Central memory CD4-positive, alpha-beta T cell (primary cell): ENCODE data around the gene CTNNBIP1.

ENCODE experiments used
- DNase-seq: peaks from one replicate; pipeline ENCODE4 v3.0.0; 2022

The CTNNBIP1 gene

DNA sequence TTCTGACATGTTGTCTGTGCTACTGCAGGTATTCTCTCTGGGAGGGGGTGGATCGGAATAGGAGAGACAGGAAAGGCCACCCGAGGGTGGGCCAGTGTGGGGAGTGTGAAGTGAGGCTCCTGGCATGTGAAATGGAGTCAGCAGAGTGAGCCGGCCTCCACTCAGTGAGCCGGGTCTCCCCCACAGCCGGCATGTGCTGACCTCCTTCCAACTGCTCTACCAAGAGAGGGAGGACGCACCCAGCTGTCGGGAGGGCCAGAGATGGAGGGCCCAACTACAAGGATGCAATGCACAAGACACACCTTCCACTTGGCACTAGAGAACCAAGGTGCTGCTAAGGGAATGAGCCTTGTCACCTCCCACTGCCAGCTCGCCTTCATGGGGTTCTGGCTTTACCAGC is 58.1 kb downstream of the CTNNBIP1 start:
- DNase-seq = no peak

GRCh38 chr1:9850442-9851162 is 59.5 kb downstream of the CTNNBIP1 start:
- DNase-seq = no peak

GRCh38 chr1:9849691-9850441 is 60.2 kb downstream of the CTNNBIP1 start:
- no peak for DNase-seq

GRCh38 chr1:9848022-9848421 is 62.0 kb downstream of the CTNNBIP1 start:
- DNase-seq = no peak

DNA sequence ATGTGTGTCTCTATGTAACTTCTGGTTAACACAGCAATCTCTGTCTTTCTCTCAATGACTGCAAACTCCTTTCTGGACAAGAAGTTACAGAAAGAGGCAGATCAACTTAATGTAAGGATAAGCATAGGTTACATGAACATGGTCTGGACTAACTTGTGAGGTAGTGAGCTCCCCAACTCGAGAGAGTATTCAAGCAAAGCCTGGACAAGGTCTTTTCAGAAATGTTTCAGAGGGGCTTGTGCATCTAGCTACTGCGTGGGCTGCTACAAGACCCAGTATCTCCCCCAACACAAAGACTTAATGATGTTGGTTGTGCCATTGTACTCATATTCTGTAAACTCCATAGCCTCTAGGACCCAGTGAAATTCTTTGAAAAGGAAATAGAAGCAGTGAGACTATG is 62.8 kb downstream of the CTNNBIP1 start:
- no peak for DNase-seq

- no peak for DNase-seq
Measured at GRCh38 chr1:9846611-9847171, 63.4 kb downstream of the CTNNBIP1 start.

DNA sequence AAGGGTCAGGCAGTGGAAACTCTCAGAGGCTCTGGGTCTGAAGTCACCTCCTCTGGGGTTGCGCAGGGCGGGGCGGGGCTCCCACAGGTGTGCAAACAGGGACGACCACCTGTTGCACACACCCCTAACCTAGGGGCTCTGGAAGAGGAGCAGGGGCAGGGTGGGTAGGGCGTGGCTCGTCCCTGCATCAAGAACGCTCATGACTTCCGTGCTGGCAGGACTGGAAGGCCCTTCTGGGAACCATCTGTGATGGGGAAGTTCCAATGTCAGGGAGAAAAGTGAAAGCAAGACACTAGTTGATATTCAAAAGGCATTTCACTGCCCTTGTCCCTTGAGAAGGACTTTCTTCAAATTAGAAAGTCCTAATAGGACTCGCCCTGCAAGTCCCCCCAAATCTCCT is 64.2 kb downstream of the CTNNBIP1 start:
- no peak for DNase-seq

DNA sequence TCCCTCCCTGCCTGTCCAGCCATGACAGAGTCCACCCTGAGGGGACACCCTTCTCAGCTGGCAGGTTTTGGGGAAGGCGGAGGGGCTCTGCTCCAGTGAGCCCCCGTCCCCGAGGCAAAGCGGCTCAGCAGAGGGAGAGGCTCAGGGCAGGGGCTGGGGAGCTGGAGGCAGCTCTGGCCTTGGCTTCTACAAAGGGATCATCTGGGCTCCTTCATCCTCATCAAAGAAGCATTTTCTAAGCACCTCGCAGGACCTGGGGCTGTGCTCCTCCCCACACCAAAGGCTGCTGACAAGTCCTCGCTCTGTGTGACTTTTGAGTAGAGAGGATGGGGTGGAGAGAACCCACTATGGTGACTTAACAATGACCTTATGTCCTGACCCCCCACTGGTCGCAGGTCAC is 65.3 kb downstream of the CTNNBIP1 start:
- no peak for DNase-seq

DNA sequence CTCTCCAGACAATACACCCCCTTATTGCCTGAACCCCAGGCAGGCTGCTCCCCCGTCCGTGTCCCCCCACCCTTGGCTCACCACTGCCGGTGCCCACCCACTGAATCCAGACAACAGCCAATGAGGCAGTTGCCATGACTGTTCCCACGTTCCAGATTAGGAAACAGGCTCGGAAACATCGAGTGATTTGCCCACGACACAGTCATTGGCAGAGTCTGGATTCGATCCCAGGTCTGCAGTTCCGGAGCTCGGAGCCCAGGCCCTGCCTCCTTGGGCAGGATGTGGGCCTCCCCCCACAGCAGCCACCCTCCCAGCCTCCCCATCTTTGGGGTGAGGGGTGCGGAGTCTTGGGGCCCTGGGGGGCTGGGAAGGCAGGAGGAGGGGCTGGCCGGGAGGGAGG is 66.0 kb downstream of the CTNNBIP1 start:
- DNase-seq = no peak

- no peak for DNase-seq
Measured at GRCh38 chr1:9843576-9843945, 66.5 kb downstream of the CTNNBIP1 start.

- DNase-seq = no peak
Measured at GRCh38 chr1:9842781-9843575, 67.1 kb downstream of the CTNNBIP1 start.

GRCh38 chr1:9842073-9842711 is 67.9 kb downstream of the CTNNBIP1 start:
- DNase-seq = no peak

DNA sequence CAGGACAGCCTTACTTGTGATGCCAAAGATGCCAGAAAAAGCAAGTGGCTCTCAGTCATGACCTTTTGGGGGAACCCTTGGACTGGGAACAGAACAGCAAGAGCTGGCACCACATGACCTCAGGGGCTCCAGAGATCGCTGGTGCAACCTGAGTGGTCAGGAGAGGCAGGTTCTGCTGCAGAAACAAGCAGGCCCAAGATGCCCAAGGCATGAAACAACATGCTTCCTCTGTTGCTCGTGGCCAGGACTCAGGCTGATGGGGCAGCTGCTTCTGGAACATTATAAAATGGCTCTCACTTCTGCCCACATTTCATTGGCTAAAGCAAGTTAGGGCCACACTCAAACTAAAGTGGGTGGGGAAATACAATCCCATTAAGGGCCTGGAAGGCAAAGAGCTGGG is 68.6 kb downstream of the CTNNBIP1 start:
- no peak for DNase-seq

GRCh38 chr1:9840176-9840575 is 69.9 kb downstream of the CTNNBIP1 start:
- no peak for DNase-seq

DNA sequence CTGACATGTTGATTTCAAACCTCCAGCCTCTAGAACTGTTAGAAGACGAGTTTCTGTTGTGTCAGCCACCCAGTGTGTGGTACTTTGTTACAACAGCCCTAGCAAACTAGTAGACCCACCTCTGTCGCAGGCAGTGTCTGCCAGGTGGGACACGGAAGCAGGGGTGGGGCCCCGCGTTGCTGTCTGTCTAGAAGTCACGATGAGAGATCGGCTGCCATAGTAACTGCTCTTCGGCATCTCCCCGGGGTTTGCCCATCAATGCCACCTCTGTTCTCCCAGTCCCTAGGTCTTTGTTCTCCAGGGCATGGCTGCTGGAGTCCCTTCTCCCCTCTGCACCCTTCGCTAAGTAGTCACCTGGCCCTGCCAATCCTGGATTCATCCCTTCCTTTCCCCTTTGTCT is 71.1 kb downstream of the CTNNBIP1 start:
- no peak for DNase-seq

GRCh38 chr1:9836632-9836960 is 73.5 kb downstream of the CTNNBIP1 start:
- no peak for DNase-seq

GRCh38 chr1:9835758-9836631 is 74.1 kb downstream of the CTNNBIP1 start:
- DNase-seq = no peak

DNA sequence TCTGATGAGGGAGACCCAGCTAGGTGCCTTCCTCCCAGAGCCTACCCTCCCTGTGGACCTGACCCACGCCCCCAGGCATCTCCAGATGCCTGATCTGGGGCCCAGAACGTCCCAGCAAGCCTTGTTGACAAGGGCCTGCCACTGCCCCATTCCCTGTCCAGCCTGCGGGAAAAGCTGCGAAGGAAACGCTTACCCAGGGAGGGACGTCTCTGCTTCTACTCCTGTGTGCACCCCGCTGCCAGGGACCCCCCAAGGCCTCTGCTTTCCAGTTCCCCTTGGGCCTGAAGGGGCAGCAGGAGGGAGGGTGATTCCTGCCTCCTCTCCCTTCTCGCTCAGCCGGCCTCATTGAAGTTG is 74.7 kb downstream of the CTNNBIP1 start:
- DNase-seq = no peak

- no peak for DNase-seq
Measured at GRCh38 chr1:9833632-9834031, 76.4 kb downstream of the CTNNBIP1 start.

GRCh38 chr1:9827558-9828185 is 82.4 kb downstream of the CTNNBIP1 start:
- DNase-seq = no peak

GRCh38 chr1:9826616-9827015 is 83.5 kb downstream of the CTNNBIP1 start:
- no peak for DNase-seq

GRCh38 chr1:9826087-9826486 is 84.0 kb downstream of the CTNNBIP1 start:
- no peak for DNase-seq
